Smooth muscle cell (in vitro differentiated cells): ENCODE results near the gene WNT5A. TPM values are rescaled to one million over a fixed set of nuclear protein-coding genes. Genes with fewer than 3 reads are reported as not detected.

Experiments used
- DNase-seq: peaks from one replicate; lab custom pipeline; 2025; ENCODE audit not compliant: unreplicated experiment; lab: John Stamatoyannopoulos, UW
- H2AFZ ChIP-seq: fragments of 200-600 bp; sonication (generic); 2 replicates; pipeline ENCODE4 v1.6.0; 2016; ENCODE audit warnings: antibody characterized with exemption, low read depth, mild to moderate bottlenecking
- H3F3A ChIP-seq: fragments of 200-600 bp; sonication (generic); 2 replicates; pipeline ENCODE4 v1.6.0; 2017; ENCODE audit warnings: antibody characterized with exemption, low read depth
- H3K27ac ChIP-seq: fragments of 200-600 bp; sonication (generic); 2 replicates; pipeline ENCODE4 v1.5.1; 2016; ENCODE audit warnings: low read depth, mild to moderate bottlenecking
- H3K27me3 ChIP-seq: fragments of 200-600 bp; sonication (generic); 2 replicates; pipeline ENCODE4 v1.6.1; 2016; ENCODE audit warnings: low read depth, mild to moderate bottlenecking
- H3K36me3 ChIP-seq: fragments of 200-600 bp; sonication (generic); 2 replicates; pipeline ENCODE4 v1.5.1; 2016; ENCODE audit warnings: low read depth
- H3K4me1 ChIP-seq: fragments of 200-600 bp; sonication (generic); 2 replicates; pipeline ENCODE4 v1.5.1; 2016; ENCODE audit warnings: low read depth
- H3K4me2 ChIP-seq: fragments of 200-600 bp; sonication (generic); 2 replicates; pipeline ENCODE4 v1.6.0; 2016; ENCODE audit warnings: mild to moderate bottlenecking
- H3K4me3 ChIP-seq: fragments of 200-600 bp; sonication (generic); 2 replicates; pipeline ENCODE4 v1.5.1; 2016; ENCODE audit warnings: mild to moderate bottlenecking
- H3K79me2 ChIP-seq: fragments of 200-600 bp; sonication (generic); 2 replicates; pipeline ENCODE4 v1.6.0; 2016; ENCODE audit warnings: low read depth, mild to moderate bottlenecking
- H3K9ac ChIP-seq: fragments of 200-600 bp; sonication (generic); 2 replicates; pipeline ENCODE4 v1.6.0; 2016; ENCODE audit warnings: low read depth
- H3K9me3 ChIP-seq: fragments of 200-600 bp; sonication (generic); replicated peaks from 2 replicates; pipeline ENCODE4 v1.5.1; 2016; ENCODE audit warnings: low read depth
- H4K20me1 ChIP-seq: fragments of 200-600 bp; sonication (generic); 2 replicates; pipeline ENCODE4 v1.6.0; 2016; ENCODE audit warnings: low read depth
- WGBS: methylation state at CpG from one replicate; pipeline ENCODE4 v1.1.7; 2016; ENCODE audit warnings: low lambda C conversion rate; 5-methylcytosine and 5-hydroxymethylcytosine counted together
- polyA plus RNA-seq: library from polyadenylated mRNA; unstranded; fragments of >200 nt; fragmentation: Nextera tagmentation; extraction: Ambion mirVana; gene quantifications from 2 replicates; pipeline ENCODE4 v1.2.1, GENCODE V29; 2016
- total RNA-seq: library from RNA; depleted of rRNA; stranded (reverse); fragments of >200 nt; gene quantifications from 2 replicates; pipeline ENCODE4 v1.2.3, GENCODE V29; 2014
- TF ChIP-seq, protein P1 (sequence below): fragments of 200-600 bp; sonication (generic); IDR thresholded peaks from 2 replicates; pipeline ENCODE4 v1.5.1; 2017; ENCODE audit warnings: borderline replicate concordance, mild to moderate bottlenecking, antibody characterized with exemption; ENCODE audit not compliant: insufficient read depth, poor library complexity, severe bottlenecking

WNT5A gene
- total and polyA plus RNA-seq, 2 experiments from 2014 or later = 12.0 to 81.8 TPM

DNA sequence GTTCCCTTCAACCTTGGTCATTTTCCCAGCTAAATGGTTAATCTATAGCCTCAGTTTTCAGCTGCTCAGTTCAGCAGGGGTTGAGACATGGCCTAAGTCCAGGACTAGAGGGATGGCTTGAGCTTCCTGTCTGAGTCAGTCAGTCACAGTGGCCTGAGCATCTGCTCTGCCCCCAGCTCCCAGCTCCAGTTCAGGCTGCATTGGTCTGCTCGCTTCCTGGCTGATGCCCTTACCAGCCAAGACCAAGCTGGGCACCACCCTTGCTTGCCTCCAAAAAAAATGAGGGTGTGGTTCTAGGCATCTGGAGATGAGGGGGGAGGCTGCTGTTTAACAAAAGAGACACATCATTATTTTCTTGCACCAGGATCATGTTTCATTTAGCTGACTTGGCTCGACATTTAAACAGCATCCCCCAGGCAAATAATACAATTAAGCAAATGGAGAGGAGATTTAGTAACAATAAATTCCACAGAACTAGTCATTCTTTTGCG is 70.7 kb downstream of the WNT5A start:
- H3K4me2 ChIP-seq = peak overlapping the region; percentile 44
- no peak overlapping the region for H3K9ac ChIP-seq
- peaks cover 4% of the 10 kb centered on the region for H3K9me3 ChIP-seq
- no peaks in the 10 kb centered on the region for H4K20me1 ChIP-seq
- H2AFZ ChIP-seq = no peak overlapping the region
- no peak overlapping the region for H3K4me3 ChIP-seq
- TF ChIP-seq, protein P1, sequence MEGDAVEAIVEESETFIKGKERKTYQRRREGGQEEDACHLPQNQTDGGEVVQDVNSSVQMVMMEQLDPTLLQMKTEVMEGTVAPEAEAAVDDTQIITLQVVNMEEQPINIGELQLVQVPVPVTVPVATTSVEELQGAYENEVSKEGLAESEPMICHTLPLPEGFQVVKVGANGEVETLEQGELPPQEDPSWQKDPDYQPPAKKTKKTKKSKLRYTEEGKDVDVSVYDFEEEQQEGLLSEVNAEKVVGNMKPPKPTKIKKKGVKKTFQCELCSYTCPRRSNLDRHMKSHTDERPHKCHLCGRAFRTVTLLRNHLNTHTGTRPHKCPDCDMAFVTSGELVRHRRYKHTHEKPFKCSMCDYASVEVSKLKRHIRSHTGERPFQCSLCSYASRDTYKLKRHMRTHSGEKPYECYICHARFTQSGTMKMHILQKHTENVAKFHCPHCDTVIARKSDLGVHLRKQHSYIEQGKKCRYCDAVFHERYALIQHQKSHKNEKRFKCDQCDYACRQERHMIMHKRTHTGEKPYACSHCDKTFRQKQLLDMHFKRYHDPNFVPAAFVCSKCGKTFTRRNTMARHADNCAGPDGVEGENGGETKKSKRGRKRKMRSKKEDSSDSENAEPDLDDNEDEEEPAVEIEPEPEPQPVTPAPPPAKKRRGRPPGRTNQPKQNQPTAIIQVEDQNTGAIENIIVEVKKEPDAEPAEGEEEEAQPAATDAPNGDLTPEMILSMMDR = no peak
- H3K4me1 ChIP-seq = no peaks in the 10 kb centered on the region
- peaks cover 9% of the 10 kb centered on the region for H3K36me3 ChIP-seq
- no peak overlapping the region for H3K27ac ChIP-seq
- 50% methylated on average over 3 of the region's 3 CpGs for WGBS
- peaks cover 2% of the 10 kb centered on the region for H3F3A ChIP-seq
- H3K27me3 ChIP-seq = no peaks in the 10 kb centered on the region
- no peak for DNase-seq
- H3K79me2 ChIP-seq = no peaks in the 10 kb centered on the region
